HG02610 (cell line): ENCODE measurements around the gene TMEM163.
"Not testable (repeated sequence)": the region's sequence is repeated elsewhere in the genome, so short reads cannot be mapped to it uniquely, and the experiment has no call there.

Source experiments
- ATAC-seq: cut with Tn5 transposase; IDR thresholded peaks from one replicate; pipeline ENCODE4 v1.9.1; 2021; ENCODE audit warnings: mild to moderate bottlenecking, moderate library complexity; ENCODE audit not compliant: unreplicated experiment

TMEM163 gene

DNA sequence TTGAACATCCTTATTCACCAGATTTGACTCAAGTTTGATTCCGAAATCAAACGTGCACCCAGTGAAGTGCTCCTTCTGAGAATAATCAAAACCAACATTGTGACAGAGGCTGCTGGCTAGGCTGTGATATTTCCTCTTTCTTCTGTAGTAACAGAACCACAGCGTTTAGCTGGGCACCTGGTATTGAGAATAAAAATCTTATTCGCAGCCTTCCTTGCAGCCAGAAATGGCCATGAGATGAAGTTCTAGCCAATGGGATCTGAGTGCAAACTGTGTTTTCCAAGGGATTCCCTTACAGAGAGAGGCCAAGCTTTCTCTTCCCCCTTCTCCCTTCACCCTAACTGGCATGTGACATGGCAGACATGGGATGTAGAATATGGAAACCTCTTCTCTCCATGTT, 51.7 kb downstream of the TMEM163 start:
- no peak for ATAC-seq

DNA sequence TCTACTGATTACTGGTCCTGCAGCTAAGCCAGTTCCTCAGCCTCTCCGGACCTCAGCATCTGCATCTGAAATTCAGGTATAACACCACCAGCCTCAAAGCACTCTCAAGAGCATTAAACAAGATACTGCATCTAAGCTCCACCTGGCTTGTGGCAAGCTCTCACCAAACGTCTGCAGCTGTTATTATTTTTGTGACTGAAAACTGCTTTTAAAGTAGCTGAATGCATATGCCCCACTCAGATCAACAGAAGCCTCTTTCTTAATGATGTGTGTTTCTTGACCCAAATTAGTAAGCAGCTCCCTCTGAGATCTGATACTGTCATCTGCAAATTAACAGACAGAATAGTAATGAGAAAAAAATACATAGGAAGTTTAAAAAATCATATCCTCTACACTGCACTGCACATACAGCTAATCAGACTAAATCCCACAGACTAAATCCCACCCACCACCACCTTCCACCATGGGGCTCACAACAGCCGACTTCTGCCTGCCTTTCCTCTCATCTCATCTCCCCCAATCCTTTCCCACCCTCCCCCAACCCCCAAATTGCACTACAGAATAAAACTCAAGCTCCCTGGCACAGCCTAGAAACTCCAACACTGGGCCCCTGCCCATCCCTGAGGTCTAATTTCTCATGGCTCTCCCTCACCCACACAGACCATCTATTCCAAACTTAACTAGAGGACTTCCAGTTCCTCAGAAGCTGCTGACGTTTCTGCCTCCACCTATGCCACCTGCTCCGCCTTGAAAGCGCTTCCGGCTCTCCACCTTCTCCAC, 52.9 kb downstream of the TMEM163 start:
- no peak for ATAC-seq

DNA sequence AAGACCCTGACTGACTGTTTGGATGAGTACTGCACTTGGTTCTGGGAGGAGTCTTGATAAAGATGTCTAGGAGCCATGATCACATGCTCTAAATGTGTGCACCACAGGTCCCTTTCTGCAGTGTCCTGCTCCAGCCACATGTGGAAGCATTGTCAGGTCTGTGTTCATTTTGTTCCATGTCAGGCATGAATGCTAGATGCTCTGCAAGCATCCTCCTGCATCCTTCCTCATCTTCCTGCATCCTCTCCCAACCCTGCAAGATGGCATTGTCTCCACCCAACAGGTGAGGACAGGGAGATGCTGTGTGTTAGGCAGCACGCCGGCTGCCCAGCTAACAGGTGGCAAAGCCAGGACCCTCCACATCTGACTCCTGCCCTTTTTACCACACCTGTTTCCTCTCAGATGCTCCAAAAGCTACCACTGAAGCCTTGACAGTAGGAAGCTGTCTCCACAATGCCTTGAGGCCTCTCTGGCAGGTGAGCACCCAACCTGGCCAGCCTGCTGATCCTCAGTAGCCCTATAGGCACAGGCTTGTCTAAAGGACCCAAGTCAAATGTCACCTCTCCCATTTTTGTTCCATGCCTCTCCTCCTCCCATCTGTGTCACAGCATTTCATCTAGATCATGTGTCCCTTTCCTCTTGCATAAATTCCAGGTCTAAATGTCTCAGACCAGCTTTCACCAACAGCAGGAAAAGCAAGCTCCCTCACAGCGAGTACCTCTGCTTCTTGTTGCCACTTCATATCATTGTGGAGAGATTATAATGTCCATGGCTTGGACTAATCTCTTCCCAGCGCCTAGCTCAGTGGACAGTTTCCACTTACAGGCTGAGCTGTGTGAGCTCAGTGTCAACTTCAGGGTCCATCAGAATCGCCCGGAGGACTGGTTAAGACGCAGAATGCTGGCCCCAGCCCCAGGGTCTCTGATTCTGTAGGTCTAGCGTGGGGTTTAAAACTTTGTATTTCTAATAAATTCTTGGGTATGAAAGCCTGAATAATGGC, 55.0 kb downstream of the TMEM163 start:
- no peak for ATAC-seq

DNA sequence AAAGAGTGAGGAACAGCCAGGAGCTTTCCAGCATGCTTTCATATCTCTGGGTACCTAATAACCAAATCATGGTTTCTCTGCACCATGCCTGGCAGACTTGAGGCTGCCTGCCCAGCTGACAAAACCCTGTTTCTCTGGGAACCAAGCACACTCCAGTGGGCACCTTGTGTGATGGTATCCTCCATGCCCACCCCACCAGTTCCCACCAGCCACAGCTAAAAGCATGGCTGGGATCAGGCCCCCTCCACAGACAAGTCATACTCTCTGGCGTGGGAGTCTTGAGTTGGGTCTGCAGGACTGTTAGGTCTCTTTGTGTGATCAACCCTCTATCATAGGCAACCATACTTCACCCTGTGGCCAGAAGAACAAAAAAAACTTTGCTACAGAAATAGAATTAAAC, 56.0 kb downstream of the TMEM163 start:
- ATAC-seq, result no peak

DNA sequence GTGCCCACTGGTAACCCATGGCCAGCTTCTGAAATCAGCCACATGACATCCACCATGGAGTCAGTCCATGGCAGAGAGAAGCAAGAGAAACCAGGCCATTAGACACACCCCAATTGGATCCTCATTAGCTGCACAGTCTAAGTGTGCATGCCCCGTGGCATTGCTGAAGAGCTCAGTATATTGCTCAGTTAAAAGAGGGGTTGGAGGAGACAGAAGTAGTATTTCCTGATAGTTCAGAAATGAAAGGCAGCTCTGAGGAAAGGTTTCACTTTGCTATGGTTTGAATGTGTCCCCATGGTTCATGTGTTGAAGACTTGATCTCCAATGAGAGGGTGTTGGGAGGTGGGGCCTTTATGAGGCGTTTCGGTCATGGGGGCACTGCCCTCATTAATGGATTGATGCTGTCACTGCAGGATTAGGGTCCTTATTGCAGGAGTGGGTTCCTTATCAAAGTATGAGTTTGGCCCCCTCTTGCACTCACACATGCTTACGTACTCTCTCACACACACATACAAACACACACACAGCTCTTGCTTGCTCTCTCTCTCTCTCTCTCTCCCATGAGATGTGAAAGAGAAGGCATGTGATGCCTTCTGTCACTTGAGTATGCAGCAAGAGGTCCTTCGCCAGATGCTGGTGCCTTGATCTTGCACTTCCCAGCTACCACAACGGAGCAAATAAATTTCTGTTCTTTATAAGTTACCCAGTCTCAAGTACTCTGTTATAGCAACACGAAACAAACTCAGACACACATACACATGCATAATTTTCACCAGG, 58.0 kb downstream of the TMEM163 start:
- no peak for ATAC-seq

DNA sequence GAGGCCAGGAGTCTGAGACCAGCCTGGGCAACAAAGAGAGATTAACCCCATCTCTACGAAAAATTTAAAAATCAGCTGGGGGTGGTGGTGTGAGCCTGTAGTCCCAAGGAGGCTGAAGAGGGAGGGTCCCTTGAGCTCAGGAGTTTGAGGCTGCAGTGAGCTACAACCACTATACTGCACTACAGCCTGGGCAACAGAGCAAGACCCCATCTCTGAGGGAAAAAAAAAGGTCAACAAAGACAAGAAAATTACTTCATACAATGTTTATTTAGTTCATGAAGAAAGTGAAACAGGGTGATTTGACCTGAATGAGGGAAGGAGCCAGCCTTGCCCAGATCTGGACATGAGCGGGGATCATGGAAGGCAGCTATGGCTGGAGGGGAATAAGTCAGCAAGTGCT, 59.1 kb downstream of the TMEM163 start:
- no peak for ATAC-seq

DNA sequence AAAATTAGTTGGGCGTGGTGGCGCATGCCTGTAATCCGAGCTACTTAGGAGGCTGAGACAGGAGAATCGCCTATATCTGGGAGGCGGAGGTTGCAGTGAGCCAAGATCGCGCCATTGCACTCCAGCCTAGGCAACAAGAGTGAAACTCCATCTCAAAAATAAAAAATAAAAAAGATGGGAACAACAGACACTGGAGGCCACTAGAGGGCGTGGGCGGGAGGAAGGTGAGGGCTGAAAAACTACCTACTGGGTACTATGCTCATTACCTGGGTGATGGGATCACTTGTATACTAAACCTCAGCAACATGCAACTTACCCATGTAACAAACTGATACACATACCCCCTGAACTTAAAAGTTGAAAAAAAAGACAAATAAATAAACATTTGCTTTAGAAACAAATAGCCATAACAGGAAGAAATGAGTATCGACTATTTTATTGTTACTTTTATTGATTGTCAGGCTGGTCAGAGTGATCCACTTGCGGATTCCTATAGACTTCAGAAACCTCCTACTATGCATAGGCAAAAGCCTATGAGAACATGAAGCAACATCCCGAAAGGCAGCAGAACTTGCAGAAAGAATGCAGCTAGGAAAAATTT, 61.0 kb downstream of the TMEM163 start:
- ATAC-seq, result no peak

GRCh38 chr2:134656391-134656790, 62.4 kb downstream of the TMEM163 start:
- not testable (repeated sequence) for ATAC-seq

DNA sequence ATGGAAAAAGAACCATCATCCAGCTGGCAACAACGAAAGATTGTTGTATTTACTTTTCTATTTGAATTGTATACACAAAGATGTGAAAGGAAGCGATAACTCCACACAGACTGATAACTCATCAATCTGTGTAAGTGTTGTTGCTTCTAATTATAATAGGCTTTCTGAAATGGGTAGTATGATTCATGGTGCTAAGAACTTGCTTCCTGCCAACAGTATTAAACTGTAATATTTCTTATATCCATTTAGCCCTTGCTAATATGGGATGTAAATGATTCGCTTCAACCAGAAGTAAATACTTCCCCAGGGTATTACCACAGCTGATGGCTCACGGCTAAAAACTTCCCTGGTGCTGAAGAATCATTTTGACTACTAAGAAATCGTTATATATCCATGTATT, 70.2 kb downstream of the TMEM163 start:
- ATAC-seq, result no peak

DNA sequence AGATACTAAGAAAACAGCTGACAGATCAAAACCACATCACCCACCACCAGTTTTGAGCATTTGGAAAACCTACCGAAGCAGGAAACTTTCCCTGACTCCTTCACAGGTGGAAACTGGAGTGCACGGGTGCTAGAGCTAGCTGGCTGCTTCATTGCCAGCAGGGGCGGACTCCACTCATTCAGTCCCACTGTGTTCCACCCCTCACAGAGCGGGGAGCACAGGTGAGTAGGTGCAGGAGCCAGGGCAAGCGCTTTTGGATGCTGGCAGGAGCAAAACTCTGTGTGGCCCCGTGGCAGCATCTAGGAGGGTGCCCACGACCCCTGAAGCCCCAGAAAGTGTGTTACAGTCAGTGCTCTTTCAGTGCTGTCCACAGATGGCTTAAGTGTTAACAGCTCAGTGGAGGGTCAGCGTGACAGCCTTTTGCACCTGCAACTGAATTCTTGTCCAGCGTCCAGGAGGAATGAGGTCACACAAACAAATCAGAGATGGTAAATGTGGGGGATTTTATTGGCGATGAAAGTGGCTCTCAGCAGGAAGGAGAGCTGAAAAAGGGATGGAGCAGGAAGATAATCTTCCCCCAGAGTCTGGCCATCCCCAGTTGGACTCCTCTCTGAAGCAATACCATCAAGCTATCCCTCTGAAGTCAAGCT, 71.1 kb downstream of the TMEM163 start:
- ATAC-seq, result no peak

DNA sequence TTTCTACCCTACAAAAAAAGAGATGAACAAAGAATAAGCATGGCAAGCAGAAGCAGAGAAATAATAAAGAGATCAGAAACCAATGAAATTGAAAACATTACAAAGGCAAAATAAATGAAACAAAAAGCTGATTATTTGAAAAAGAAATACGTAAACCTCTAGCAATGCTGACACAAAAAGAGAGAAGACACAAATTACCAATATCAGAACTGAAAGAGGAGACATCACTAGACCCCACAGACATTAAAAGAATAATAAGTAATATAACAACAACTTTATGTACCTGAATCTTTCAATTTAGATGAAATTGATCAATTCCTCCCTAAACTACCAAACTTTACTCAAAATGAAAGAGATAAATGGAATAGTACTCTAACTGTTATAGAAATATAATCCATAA, 75.9 kb downstream of the TMEM163 start:
- no peak for ATAC-seq

DNA sequence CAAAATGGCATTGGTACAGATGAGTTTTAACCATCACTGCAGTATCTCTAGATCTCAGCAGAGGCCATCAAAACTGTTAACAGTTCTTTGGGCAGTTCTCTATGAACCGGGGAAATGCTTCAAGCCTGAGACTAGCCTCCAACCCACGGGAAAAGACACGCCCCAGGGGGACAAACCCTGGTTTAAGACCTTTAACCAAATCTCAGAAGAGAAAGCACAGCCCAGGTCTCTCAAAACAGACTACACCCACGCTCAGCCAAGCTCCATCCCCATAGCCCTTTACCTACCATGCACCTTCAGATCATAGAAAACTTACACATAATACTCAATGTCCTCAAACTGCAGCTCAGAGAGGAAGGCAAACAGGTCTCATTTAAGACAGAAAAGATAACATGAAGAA, 78.3 kb downstream of the TMEM163 start:
- no peak for ATAC-seq

GRCh38 chr2:134639265-134639664, 79.5 kb downstream of the TMEM163 start:
- ATAC-seq, result no peak

GRCh38 chr2:134636714-134637113, 82.1 kb downstream of the TMEM163 start:
- no peak for ATAC-seq

GRCh38 chr2:134634054-134634753, 84.6 kb downstream of the TMEM163 start:
- no peak for ATAC-seq

DNA sequence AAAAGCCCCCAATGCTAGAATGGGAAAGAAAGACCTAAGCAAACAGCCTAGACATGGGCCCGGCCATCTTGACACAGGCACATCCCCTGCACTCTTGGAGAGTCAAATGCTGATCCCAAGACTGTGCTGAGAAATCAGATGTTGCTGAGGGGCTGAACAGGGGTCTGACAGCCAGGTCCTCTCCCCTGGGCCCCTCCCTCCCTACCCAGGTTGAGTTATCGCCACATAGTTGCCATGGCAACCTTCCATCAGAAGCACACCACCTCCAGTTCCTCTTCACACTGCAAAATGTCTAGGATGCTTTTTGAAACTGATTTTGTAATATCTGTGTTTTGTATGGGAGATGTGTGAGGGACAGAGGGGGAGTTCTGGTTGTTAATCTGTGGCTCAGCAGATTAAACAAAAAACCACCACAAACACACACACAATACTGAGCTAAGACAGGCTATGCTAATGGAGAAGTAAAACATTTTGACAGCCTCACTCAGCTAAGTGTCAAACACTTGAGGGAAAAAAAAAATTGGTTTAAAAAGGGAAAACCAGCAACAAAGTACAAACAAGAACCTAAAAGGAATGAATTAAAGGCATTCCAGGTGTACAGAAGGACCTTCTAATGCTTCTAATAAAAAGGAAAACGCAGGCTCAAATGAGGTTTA, 88.2 kb downstream of the TMEM163 start:
- no peak for ATAC-seq

- ATAC-seq, result no peak
These were observed 90.3 kb downstream of the TMEM163 start for GRCh38 chr2:134628453-134628852.

GRCh38 chr2:134626781-134627180, 92.0 kb downstream of the TMEM163 start:
- ATAC-seq, result no peak

GRCh38 chr2:134625311-134625710, 93.5 kb downstream of the TMEM163 start:
- no peak for ATAC-seq
